OCI-LY1 (cell line): ENCODE results near the gene HDAC11.

Experiments used
- EZH2 ChIP-seq: fragments of 200-600 bp; sonication (generic), shearing (Covaris generic); IDR thresholded peaks from 2 replicates; pipeline ENCODE4 v1.8.0; 2017; ENCODE audit warnings: borderline replicate concordance, mixed run types, mild to moderate bottlenecking, antibody characterized with exemption, low read length, moderate library complexity, mixed read lengths
- TF ChIP-seq, protein P1 (sequence below): fragments of 200-600 bp; sonication (generic), shearing (Covaris generic); IDR thresholded peaks from 2 replicates; pipeline ENCODE4 v1.5.1; 2017; ENCODE audit warnings: mild to moderate bottlenecking, antibody characterized with exemption, low read length, moderate library complexity, mixed read lengths

DNA sequence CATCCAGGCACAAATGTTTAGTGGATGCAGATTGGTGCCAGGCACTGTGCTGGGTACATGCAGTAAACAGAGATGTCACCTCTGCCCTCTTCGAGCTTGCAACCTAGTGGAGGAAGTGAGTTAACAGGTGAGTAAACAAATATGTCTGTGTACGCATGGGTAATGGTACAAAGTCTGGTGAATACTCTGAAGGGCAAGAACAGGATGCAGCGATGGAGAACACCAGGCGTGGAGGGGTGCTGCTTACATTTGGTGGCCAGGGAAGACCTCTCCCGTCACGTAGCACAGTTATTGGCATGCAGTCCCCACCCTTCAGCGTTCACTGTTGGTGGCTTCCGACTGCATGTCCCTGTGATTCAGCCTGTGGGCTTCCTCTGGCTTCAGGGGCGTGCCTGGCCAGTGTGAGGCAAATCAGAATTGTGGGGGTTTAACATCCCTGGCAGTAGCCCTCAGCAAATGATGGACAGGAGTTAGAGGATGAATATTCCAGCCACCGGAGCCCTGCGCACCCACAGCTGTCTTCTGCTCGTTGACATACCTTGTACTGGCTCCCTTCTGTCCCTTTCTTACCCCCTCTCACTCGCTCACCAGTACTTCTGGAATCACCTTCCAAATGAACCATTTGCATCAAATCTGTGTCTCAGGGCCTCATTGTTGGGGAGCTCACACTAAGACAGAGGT, 9.1 kb upstream of the HDAC11 start:
- TF ChIP-seq, protein P1, sequence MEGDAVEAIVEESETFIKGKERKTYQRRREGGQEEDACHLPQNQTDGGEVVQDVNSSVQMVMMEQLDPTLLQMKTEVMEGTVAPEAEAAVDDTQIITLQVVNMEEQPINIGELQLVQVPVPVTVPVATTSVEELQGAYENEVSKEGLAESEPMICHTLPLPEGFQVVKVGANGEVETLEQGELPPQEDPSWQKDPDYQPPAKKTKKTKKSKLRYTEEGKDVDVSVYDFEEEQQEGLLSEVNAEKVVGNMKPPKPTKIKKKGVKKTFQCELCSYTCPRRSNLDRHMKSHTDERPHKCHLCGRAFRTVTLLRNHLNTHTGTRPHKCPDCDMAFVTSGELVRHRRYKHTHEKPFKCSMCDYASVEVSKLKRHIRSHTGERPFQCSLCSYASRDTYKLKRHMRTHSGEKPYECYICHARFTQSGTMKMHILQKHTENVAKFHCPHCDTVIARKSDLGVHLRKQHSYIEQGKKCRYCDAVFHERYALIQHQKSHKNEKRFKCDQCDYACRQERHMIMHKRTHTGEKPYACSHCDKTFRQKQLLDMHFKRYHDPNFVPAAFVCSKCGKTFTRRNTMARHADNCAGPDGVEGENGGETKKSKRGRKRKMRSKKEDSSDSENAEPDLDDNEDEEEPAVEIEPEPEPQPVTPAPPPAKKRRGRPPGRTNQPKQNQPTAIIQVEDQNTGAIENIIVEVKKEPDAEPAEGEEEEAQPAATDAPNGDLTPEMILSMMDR: no peak
- no peak for TF ChIP-seq EZH2
